ENCODE data around the gene CCDC97.

The CCDC97 gene

GRCh38 chr19:41359741-41360140 is 49.8 kb downstream of the CCDC97 start:
- H3K4me3 ChIP-seq (ENCODE audit: low read depth, low read length), result no peak overlapping the region
- POLR2A ChIA-PET, result interaction anchor here (1.1 kb wide), 1 partner anchor 9 kb away, joined by 3 read pairs; no protein-coding TSS in a partner anchor

GRCh38 chr19:41362143-41362847 is 52.3 kb downstream of the CCDC97 start:
- no peak for TF ChIP-seq ZNF660 (tag by site-specific recombination; IDR thresholded peaks at IDR 0.05)
- peak; percentile 76; the same call in 1 of the 2 replicates for TF ChIP-seq ZNF362 (tag by site-specific recombination; IDR thresholded peaks at IDR 0.05)
- 0 out of 2 replicates have a peak, but pooled peaks have one; percentile 8 for TF ChIP-seq SCRT2 (tag by site-specific recombination; IDR thresholded peaks at IDR 0.05)
- Histone ChIP-seq H3K27ac (ENCODE audit: extremely low read depth, low read depth, low read length) (0 out of 2 replicates have a peak overlapping the region, but pooled peaks have one; percentile 17), H3K9me3 (ENCODE audit: control insufficient read depth, insufficient read depth, low read depth, low read length) (no peaks in the 10 kb centered on the region), H3K4me3 (ENCODE audit: low read depth, low read length) (no peak overlapping the region), H3K36me3 (ENCODE audit: control insufficient read depth in 2 of 2, insufficient read depth in 1 of 2, low read length in 2 of 2) (no peaks in the 10 kb centered on the region; a peak in 1 of 3 replicates), H3K4me1 (ENCODE audit: control insufficient read depth, insufficient read depth, low read length) (0 out of 2 replicates have a peak, but pooled peaks cover 5% of the 10 kb centered on the region)
- POLR2A ChIA-PET, result interaction anchor here (0.6 to 4.7 kb wide), 3 partner anchors 10 to 99 kb away, joined by 3 to 73 read pairs (median 26); partner anchors contain the start of gene HNRNPUL1
- CTCF ChIA-PET, result interaction anchor here (1.6 to 5.3 kb wide), 2 partner anchors 9 to 201 kb away, joined by 8 to 64 read pairs; partner anchors contain the start of gene TGFB1

More at GRCh38 chr19:41359741-41360140, 49.8 kb downstream of the CCDC97 start:
- Histone ChIP-seq H3K27ac (ENCODE audit: extremely low read depth, low read depth, low read length) (no peak overlapping the region), H3K9me3 (ENCODE audit: control insufficient read depth, insufficient read depth, low read depth, low read length) (no peaks in the 10 kb centered on the region), H3K4me1 (ENCODE audit: control insufficient read depth, insufficient read depth, low read length) (0 out of 2 replicates have a peak, but pooled peaks cover 3% of the 10 kb centered on the region), H3K36me3 (ENCODE audit: control insufficient read depth in 2 of 2, insufficient read depth in 1 of 2, low read length in 2 of 2) (no peaks in the 10 kb centered on the region; a peak in 1 of 3 replicates)
- TF ChIP-seq, protein P1, sequence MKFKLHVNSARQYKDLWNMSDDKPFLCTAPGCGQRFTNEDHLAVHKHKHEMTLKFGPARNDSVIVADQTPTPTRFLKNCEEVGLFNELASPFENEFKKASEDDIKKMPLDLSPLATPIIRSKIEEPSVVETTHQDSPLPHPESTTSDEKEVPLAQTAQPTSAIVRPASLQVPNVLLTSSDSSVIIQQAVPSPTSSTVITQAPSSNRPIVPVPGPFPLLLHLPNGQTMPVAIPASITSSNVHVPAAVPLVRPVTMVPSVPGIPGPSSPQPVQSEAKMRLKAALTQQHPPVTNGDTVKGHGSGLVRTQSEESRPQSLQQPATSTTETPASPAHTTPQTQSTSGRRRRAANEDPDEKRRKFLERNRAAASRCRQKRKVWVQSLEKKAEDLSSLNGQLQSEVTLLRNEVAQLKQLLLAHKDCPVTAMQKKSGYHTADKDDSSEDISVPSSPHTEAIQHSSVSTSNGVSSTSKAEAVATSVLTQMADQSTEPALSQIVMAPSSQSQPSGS (tag by site-specific recombination; IDR thresholded peaks at IDR 0.05; ENCODE audit: low read depth), result no peak
- TF ChIP-seq, protein P2, sequence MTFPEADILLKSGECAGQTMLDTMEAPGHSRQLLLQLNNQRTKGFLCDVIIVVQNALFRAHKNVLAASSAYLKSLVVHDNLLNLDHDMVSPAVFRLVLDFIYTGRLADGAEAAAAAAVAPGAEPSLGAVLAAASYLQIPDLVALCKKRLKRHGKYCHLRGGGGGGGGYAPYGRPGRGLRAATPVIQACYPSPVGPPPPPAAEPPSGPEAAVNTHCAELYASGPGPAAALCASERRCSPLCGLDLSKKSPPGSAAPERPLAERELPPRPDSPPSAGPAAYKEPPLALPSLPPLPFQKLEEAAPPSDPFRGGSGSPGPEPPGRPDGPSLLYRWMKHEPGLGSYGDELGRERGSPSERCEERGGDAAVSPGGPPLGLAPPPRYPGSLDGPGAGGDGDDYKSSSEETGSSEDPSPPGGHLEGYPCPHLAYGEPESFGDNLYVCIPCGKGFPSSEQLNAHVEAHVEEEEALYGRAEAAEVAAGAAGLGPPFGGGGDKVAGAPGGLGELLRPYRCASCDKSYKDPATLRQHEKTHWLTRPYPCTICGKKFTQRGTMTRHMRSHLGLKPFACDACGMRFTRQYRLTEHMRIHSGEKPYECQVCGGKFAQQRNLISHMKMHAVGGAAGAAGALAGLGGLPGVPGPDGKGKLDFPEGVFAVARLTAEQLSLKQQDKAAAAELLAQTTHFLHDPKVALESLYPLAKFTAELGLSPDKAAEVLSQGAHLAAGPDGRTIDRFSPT (tag by site-specific recombination; IDR thresholded peaks at IDR 0.05), result no peak
- TF ChIP-seq ZNF623 (tag by site-specific recombination; IDR thresholded peaks at IDR 0.05) (peak; percentile 95), IKZF3 (tag by site-specific recombination; IDR thresholded peaks at IDR 0.05) (no peak), ZNF138 (tag by site-specific recombination; IDR thresholded peaks at IDR 0.05; ENCODE audit: borderline replicate concordance) (no peak)
- CTCF ChIA-PET, result interaction anchor here (1.2 kb wide), 1 partner anchor 725 kb away, joined by 4 read pairs; no protein-coding TSS in a partner anchor

GRCh38 chr19:41363371-41363752 is 53.4 kb downstream of the CCDC97 start:
- H3K36me3 ChIP-seq (ENCODE audit: control insufficient read depth in 2 of 2, insufficient read depth in 1 of 2, low read length in 2 of 2), result no peaks in the 10 kb centered on the region; a peak in 1 of 3 replicates
- ChIA-PET CTCF (interaction anchor here (1.1 to 5.3 kb wide), 6 partner anchors 10 to 814 kb away, joined by 3 to 64 read pairs (median 4); partner anchors contain the start of genes TGFB1 and TMEM91), POLR2A (interaction anchor here (0.6 to 4.7 kb wide), 29 partner anchors 8 to 793 kb away, joined by 3 to 73 read pairs (median 6); partner anchors contain the start of genes B3GNT8, BCKDHA, DMAC2 and ERICH4)
- H3K4me3 ChIP-seq (ENCODE audit: low read depth, low read length), result peak overlapping the region; percentile 72
- 0 out of 2 replicates have a peak, but pooled peaks cover 5% of the 10 kb centered on the region for H3K4me1 ChIP-seq (ENCODE audit: control insufficient read depth, insufficient read depth, low read length)
- H3K9me3 ChIP-seq (ENCODE audit: control insufficient read depth, insufficient read depth, low read depth, low read length), result no peaks in the 10 kb centered on the region
- peak overlapping the region; percentile 74; the same call in 1 of the 2 replicates for H3K27ac ChIP-seq (ENCODE audit: extremely low read depth, low read depth, low read length)
- no peak for TF ChIP-seq WT1 (tag by site-specific recombination; IDR thresholded peaks at IDR 0.05)
- TF ChIP-seq ZBTB7A (tag by site-specific recombination; IDR thresholded peaks at IDR 0.05; ENCODE audit: low read depth), result 0 out of 2 replicates have a peak, but pooled peaks have one; percentile 10
- TF ChIP-seq ZBTB10 (tag by site-specific recombination; IDR thresholded peaks at IDR 0.05), result peak; percentile 78
- 0 out of 2 replicates have a peak, but pooled peaks have one; percentile 17 for TF ChIP-seq ZNF623 (tag by site-specific recombination; IDR thresholded peaks at IDR 0.05)
- TF ChIP-seq ZBTB44 (tag by site-specific recombination; IDR thresholded peaks at IDR 0.05), result 0 out of 2 replicates have a peak, but pooled peaks have one; percentile 13
- peak; percentile 60; the same call in 1 of the 2 replicates for TF ChIP-seq SCRT2 (tag by site-specific recombination; IDR thresholded peaks at IDR 0.05)
- TF ChIP-seq ZNF324 (tag by site-specific recombination; IDR thresholded peaks at IDR 0.05), result no peak
- TF ChIP-seq ZBTB48 (tag by site-specific recombination; IDR thresholded peaks at IDR 0.05), result 0 out of 2 replicates have a peak, but pooled peaks have one; percentile 28
- TF ChIP-seq ZNF692 (tag by site-specific recombination; IDR thresholded peaks at IDR 0.05), result no peak
- no peak for TF ChIP-seq ZNF114 (tag by site-specific recombination; IDR thresholded peaks at IDR 0.05)
- TF ChIP-seq IKZF3 (tag by site-specific recombination; IDR thresholded peaks at IDR 0.05), result no peak
